HEK293 (cell line): ENCODE data around the gene BRINP2.

ENCODE experiments used
- CTCF ChIP-seq: fragments of 450-650 bp; formaldehyde crosslinking; IDR thresholded peaks from 2 replicates; pipeline ENCODE4 v1.5.1; 2016; ENCODE audit warnings: missing biosample characterization, missing genetic modification characterization
- KLF16 ChIP-seq: fragments of 450-650 bp; formaldehyde crosslinking; IDR thresholded peaks from 2 replicates; pipeline ENCODE4 v1.5.1; 2017; ENCODE audit warnings: missing biosample characterization, missing genetic modification characterization
- PBX3 ChIP-seq: sonication (generic); formaldehyde crosslinking; IDR thresholded peaks from 2 replicates; pipeline ENCODE4 v1.8.1; 2022; ENCODE audit warnings: mild to moderate bottlenecking, moderate library complexity, missing genetic modification reagents
- PRDM10 ChIP-seq: fragments of 450-650 bp; formaldehyde crosslinking; IDR thresholded peaks from 2 replicates; pipeline ENCODE4 v1.5.1; 2016; ENCODE audit warnings: missing biosample characterization, missing genetic modification characterization
- REST ChIP-seq: fragments of 450-650 bp; formaldehyde crosslinking; IDR thresholded peaks from 2 replicates; pipeline ENCODE4 v1.5.1; 2016; ENCODE audit warnings: missing biosample characterization, missing genetic modification characterization
- TRIM28 ChIP-seq: IDR thresholded peaks from 2 replicates; pipeline ENCODE4 v1.6.1; 2011; ENCODE audit warnings: low read length, control low read depth, borderline replicate concordance
- ZEB2 ChIP-seq: fragments of 450-650 bp; formaldehyde crosslinking; IDR thresholded peaks from 2 replicates; pipeline ENCODE4 v1.5.1; 2016; ENCODE audit warnings: missing biosample characterization, missing genetic modification characterization
- ZNF157 ChIP-seq: fragments of 450-650 bp; formaldehyde crosslinking; IDR thresholded peaks from 2 replicates; pipeline ENCODE4 v1.5.1; 2016; ENCODE audit warnings: missing biosample characterization, missing genetic modification characterization
- ZNF280C ChIP-seq: fragments of 450-650 bp; formaldehyde crosslinking; IDR thresholded peaks from 2 replicates; pipeline ENCODE4 v1.5.1; 2016; ENCODE audit warnings: missing biosample characterization, missing genetic modification characterization

GRCh38 chr1:177328251-177328650 lies 157.5 kb downstream of the BRINP2 start:
- TF ChIP-seq PBX3 (CRISPR knock-in tag) = no peak
- no peak for TF ChIP-seq ZNF157
- no peak for TF ChIP-seq TRIM28
- no peak for TF ChIP-seq CTCF
- no peak for TF ChIP-seq ZNF280C (tag by site-specific recombination)
- no peak for TF ChIP-seq ZEB2 (tag by site-specific recombination)
- no peak for TF ChIP-seq REST (tag by site-specific recombination)
- TF ChIP-seq PRDM10 (tag by site-specific recombination) = no peak
- TF ChIP-seq KLF16 (tag by site-specific recombination) = no peak
